GM19239 (cell line): Measurements from ENCODE around the gene CUL9.

Source experiments
- DNase-seq: peaks from one replicate; pipeline ENCODE4 v3.0.0; 2011; ENCODE audit warnings: low spot score; ENCODE audit not compliant: insufficient read length
- FAIRE-seq: peaks from 2 replicates; lab custom pipeline; 2011; peaks lifted over from hg19 to GRCh38; lab: Jason Lieb, UNC

CUL9 gene

DNA sequence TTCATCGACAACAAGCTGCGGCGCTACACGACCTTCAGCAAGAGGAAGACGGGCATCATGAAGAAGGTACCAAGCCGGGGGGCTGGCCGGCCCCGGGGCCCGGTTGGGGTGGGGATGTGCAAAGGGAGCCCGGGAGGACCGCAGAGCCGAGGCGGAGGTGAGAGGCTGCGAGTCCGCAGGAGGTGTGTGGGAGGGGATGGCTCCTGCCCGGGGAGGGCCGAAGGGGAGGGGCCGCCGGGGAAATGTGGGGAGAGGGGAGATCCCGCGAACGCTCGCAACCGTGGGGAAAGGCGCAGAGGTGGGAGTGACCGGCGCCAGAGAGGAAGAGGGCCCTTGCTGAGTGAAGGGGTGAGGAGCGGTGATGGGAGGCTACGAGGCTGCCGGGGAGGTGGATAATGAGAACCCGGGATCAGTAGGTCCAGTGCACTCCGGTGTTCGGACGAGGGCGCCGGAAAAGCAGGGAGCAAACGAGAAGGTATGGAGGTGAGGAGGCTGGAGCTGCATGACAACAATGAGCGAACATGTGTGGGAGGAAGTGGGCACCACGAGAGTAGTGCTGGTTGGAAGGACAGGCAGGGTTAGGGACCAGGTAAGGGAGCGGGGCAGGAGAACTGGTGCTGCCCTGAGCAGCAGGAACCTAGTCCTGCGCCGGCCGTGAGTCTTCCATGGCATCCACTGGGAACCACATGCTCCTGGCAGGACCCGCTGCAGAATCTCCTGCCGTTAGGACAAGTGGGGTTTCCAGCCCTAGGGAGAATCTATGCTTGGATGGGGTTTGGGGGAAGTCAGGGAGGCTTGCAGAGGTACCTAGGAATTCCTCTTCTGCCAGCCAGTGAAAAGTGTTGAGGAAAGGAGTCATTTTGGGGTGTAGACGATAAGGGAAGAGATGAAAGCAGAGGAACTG, 9.6 kb upstream of the CUL9 start:
- DNase-seq (no peak), FAIRE-seq (no peak)

DNA sequence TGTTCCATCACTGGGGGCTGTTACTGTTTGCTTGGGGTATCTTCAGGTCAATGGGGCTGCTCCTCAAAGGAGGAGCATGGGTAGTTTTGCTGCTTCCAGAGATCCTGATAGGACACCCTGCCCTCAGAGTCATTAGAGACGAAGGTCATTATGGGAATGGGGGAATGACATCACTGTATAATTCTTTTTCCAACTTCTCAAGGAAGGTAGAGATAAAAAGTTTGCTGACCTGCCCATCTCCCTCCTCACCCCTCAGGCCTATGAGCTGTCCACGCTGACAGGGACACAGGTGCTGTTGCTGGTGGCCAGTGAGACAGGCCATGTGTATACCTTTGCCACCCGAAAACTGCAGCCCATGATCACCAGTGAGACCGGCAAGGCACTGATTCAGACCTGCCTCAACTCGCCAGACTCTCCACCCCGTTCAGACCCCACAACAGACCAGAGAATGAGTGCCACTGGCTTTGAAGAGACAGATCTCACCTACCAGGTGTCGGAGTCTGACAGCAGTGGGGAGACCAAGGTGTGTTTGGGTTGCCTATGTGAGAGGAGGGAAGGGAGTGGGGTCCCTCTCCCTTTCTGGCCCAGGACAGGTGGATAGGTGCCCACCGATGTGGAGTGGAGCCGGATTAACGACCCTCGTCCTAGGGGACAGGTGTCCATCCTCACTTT, 8.3 kb upstream of the CUL9 start:
- FAIRE-seq (no peak), DNase-seq (no peak)

GRCh38 chr6:43174263-43175112, 7.5 kb upstream of the CUL9 start:
- FAIRE-seq (peak; percentile 99), DNase-seq (peak; percentile 96)

GRCh38 chr6:43175676-43176422, 6.1 kb upstream of the CUL9 start:
- FAIRE-seq, result no peak
- DNase-seq, result no peak

DNA sequence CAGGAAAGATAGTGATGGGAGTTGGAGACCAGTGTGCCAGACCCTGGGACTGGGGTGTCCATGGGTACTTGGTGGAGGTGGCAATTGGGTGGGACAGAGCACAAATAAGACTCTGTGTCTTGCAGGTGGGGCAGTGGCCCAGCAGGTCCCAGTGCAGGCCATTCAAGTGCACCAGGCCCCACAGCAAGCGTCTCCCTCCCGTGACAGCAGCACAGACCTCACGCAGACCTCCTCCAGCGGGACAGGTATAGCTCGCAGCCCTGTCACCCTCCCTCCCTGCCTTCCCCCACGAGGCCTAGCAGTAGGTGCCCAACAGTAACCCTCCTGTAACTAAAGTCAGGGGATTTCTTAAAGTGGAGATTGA, 5.6 kb upstream of the CUL9 start:
- DNase-seq (no peak), FAIRE-seq (no peak)

- DNase-seq (no peak), FAIRE-seq (no peak)
These were observed 3.8 kb upstream of the CUL9 start for GRCh38 chr6:43178150-43178549.

DNA sequence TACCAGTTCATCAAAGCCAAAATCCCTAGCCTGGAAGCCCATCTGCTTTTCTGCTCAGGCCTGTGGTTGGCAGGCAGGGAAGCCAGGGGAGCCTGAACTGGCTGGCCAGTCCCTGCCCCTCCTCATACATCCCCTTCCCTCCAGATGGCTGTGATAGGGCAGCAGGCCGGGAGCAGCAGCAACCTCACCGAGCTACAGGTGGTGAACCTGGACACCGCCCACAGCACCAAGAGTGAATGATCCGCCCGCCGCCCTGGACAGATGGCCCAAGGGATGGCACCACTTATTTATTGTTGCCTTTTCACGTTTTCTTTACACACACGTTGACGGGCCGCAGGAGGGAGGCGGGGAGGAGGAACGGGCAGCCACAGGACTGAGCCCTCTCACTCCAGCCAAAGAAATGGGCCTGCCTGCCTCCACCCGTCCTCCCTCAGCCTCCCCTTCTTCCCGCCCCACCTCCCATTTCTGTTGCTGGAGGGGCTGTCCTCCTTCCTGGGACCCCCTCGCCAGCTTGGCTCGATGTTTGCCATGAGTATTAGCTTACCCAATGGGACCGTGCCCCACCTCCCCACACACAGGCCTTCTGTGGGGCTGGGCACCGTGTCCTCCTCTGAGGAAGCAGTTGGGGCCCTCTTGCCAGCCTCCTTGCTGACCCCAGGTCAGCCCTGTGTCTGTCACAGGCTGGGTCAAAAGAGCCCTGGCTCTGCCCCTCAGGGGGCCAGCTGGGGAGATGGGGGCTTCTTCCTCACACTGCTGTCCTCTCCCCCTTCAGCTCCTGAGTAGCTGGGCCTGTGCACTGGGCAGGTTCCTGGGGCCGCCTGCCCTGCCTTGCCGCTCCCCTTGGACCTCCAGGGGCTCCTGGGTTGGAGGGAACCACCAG, 2.8 kb upstream of the CUL9 start:
- no peak for FAIRE-seq
- no peak for DNase-seq

DNA sequence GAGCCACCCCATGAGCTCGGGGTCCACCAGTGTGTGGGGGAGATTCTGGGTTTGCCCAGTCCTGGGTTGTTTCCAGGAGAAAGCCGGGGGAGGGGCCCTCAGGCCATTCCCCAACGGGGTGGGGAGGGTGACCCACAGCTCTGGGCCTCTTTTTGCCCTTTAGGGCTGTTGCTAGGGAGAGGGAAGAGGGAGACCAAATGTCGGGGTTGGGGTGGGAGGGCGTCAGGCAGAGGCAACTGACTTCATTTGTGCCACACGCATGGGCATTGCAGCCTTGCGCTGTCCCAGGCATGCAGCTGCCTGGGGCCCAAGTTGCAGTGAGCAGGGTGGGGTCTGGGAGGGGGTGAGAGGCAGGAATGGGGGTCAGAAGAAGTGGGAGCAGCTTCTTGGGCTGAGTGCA, 1.9 kb upstream of the CUL9 start:
- DNase-seq (no peak), FAIRE-seq (no peak)

DNA sequence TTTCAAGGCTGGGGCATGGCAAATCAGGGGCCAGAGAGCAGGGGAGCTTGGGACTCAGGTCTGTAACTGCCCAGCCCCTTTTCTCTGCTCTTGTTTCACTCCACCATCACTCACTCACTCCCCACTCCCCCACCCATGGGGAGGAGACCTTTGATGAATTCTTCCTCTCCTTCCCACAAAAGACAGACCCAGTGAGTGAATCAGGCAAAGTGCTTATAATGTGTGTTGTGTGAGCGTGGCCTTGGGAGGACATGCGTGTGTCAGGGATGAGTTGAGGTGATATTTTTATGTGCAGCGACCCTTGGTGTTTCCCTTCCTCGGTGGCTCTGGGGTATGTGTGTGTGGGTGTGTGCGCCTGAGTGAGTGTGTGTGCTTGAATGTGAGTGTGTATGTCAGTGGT, 1.0 kb upstream of the CUL9 start:
- FAIRE-seq, result no peak
- no peak for DNase-seq

- FAIRE-seq, result no peak
- no peak for DNase-seq
These were observed 415 bp upstream of the CUL9 start for GRCh38 chr6:43181621-43181941.

GRCh38 chr6:43183441-43183840, 1.4 kb downstream of the CUL9 start:
- no peak for FAIRE-seq
- no peak for DNase-seq

GRCh38 chr6:43184268-43184985, 2.4 kb downstream of the CUL9 start:
- no peak for DNase-seq
- no peak for FAIRE-seq

- no peak for FAIRE-seq
- no peak for DNase-seq
These were observed 3.5 kb downstream of the CUL9 start for GRCh38 chr6:43185391-43185985.

- DNase-seq (no peak), FAIRE-seq (no peak)
These were observed 4.0 kb downstream of the CUL9 start for GRCh38 chr6:43186019-43186418.

DNA sequence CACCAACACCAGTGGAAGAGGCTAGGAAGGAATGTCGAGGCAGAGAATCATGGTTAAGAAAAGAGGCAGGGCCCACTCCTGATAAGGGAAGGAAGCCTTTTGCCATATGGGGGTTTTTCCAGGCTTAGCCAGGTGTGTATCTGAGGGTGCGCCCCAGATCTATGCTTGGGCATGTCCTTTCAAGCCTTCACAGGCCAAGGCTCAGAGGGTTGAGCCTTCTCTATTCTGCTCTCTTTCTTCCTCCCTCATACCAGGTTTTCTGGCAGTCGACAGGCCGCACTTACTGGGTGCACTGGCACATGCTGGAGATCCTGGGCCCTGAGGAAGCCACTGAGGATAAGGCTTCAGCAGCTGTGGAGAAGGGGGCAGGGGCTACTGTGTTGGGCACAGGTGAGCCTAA, 4.7 kb downstream of the CUL9 start:
- FAIRE-seq (no peak), DNase-seq (no peak)

- FAIRE-seq (no peak), DNase-seq (no peak)
These were observed 5.8 kb downstream of the CUL9 start for GRCh38 chr6:43187821-43188220.

- no peak for FAIRE-seq
- DNase-seq, result no peak
These were observed 6.4 kb downstream of the CUL9 start for GRCh38 chr6:43188426-43188825.

DNA sequence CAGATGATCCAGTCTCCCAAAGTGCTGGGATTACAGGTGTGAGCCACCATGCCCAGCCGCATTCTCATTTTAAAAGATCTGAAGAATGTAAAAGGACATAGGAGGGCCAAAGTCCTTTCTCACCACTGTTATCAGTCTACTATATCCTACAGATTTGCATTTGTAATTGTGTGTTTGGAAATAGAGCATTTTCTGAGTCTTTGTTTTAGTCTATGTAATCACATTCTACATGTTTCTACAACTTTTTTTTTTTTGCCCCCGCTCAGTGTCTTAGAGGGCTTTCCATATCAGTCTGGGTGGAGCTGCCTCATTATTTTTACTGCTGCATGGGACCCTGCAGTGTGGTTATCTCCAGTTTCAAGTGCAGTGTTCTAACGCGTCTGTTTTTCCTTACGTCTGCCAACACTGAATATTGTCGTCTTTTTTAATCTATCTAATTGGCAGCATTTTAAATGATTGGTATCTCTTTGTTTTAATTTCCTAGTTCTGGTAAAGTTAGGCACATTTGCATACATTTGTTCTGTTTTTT, 7.8 kb downstream of the CUL9 start:
- DNase-seq (no peak), FAIRE-seq (no peak)
